GM10847 (cell line): ENCODE results near the gene ACAD11.

Source experiments
- POLR2A ChIP-seq: IDR thresholded peaks from 2 replicates; pipeline ENCODE4 v1.6.1; 2011; ENCODE audit not compliant: insufficient read length; ENCODE audit errors: extremely low read depth

ACAD11 gene

GRCh38 chr3:132657869-132658747 lies 1.5 kb downstream of the ACAD11 start:
- no peak for TF ChIP-seq POLR2A

- TF ChIP-seq POLR2A = no peak
Measured at GRCh38 chr3:132655471-132655870, 4.1 kb downstream of the ACAD11 start.

GRCh38 chr3:132654721-132655120 lies 4.9 kb downstream of the ACAD11 start:
- TF ChIP-seq POLR2A = no peak

- TF ChIP-seq POLR2A = no peak
Measured at GRCh38 chr3:132654190-132654589, 5.4 kb downstream of the ACAD11 start.

GRCh38 chr3:132652640-132653270 lies 6.9 kb downstream of the ACAD11 start:
- no peak for TF ChIP-seq POLR2A

- TF ChIP-seq POLR2A = no peak
Measured at GRCh38 chr3:132650153-132650552, 9.5 kb downstream of the ACAD11 start.

GRCh38 chr3:132645058-132645457 lies 14.6 kb downstream of the ACAD11 start:
- TF ChIP-seq POLR2A = no peak

- TF ChIP-seq POLR2A = no peak
Measured at GRCh38 chr3:132643366-132643765, 16.2 kb downstream of the ACAD11 start.

- no peak for TF ChIP-seq POLR2A
Measured at GRCh38 chr3:132642539-132642847, 17.1 kb downstream of the ACAD11 start.

- TF ChIP-seq POLR2A = no peak
Measured at GRCh38 chr3:132641837-132642538, 17.6 kb downstream of the ACAD11 start.

- TF ChIP-seq POLR2A = no peak
Measured at GRCh38 chr3:132638706-132639105, 20.9 kb downstream of the ACAD11 start.

GRCh38 chr3:132637590-132637989 lies 22.0 kb downstream of the ACAD11 start:
- TF ChIP-seq POLR2A = no peak

GRCh38 chr3:132635052-132635451 lies 24.6 kb downstream of the ACAD11 start:
- TF ChIP-seq POLR2A = no peak

GRCh38 chr3:132630612-132631011 lies 29.0 kb downstream of the ACAD11 start:
- TF ChIP-seq POLR2A = no peak

GRCh38 chr3:132629928-132630327 lies 29.7 kb downstream of the ACAD11 start:
- TF ChIP-seq POLR2A = no peak

GRCh38 chr3:132628157-132628556 lies 31.5 kb downstream of the ACAD11 start:
- no peak for TF ChIP-seq POLR2A
